IMR-90 (cell line): ENCODE results near the gene BAD. TPM values are rescaled to one million over a fixed set of nuclear protein-coding genes. Genes with fewer than 3 reads are reported as not detected.

Experiments
- ATAC-seq: fragments of 200-7000 bp; cut with Tn5 transposase; 2 replicates; pipeline ENCODE4 v1.9.1; 2020; ENCODE audit warnings: low read depth, mild to moderate bottlenecking, moderate library complexity
- BruUV-seq: library from RNA; stranded (reverse); fragments of 400-500 nt; replicated peaks from 2 replicates; lab custom pipeline; 2021; lab: Mats Ljungman, UMichigan
- CTCF ChIA-PET: fragments of 300-600 bp; formaldehyde crosslinking; extraction: SDS; loops from one replicate; lab custom pipeline; 2021; ENCODE audit warnings: antibody characterized with exemption; lab: Yijun Ruan, JAX
- POLR2A ChIA-PET: fragments of 300-600 bp; sonication (Branson Sonifier 250); formaldehyde crosslinking; loops from one replicate; lab custom pipeline; 2022; ENCODE audit warnings: antibody characterized with exemption; ENCODE audit not compliant: unreplicated experiment; lab: Charles Lee
- DNase-seq: peaks from one replicate; pipeline ENCODE4 v3.0.0; 2013
- H2AFZ ChIP-seq: replicated peaks from 2 replicates; pipeline ENCODE3; 2013; ENCODE audit warnings: low read length, mild to moderate bottlenecking; ENCODE audit not compliant: poor library complexity
- H2AK5ac ChIP-seq: 2 replicates; pipeline ENCODE4 v1.6.1; 2013; ENCODE audit warnings: low read depth, low read length, inconsistent platforms
- H2AK9ac ChIP-seq: replicated peaks from 2 replicates; pipeline ENCODE3; 2013; ENCODE audit warnings: mild to moderate bottlenecking, low read depth, low read length, moderate library complexity; ENCODE audit not compliant: poor library complexity
- H2BK120ac ChIP-seq: 2 replicates; pipeline ENCODE4 v1.6.1; 2013; ENCODE audit warnings: low read depth, low read length, inconsistent platforms
- H2BK15ac ChIP-seq: 3 replicates; pipeline ENCODE4 v1.6.1; 2013; ENCODE audit warnings: low read depth, low read length, inconsistent platforms
- H2BK20ac ChIP-seq: 2 replicates; pipeline ENCODE4 v1.6.1; 2013; ENCODE audit warnings: low read depth, mild to moderate bottlenecking, inconsistent platforms, low read length, moderate library complexity
- H2BK5ac ChIP-seq: 2 replicates; pipeline ENCODE4 v1.6.1; 2013; ENCODE audit warnings: mild to moderate bottlenecking, low read depth, low read length, inconsistent platforms; ENCODE audit not compliant: poor library complexity, severe bottlenecking
- H3K14ac ChIP-seq: replicated peaks from 2 replicates; pipeline ENCODE4 v1.6.1; 2013; ENCODE audit warnings: low read depth, low read length, inconsistent platforms
- H3K18ac ChIP-seq: 2 replicates; pipeline ENCODE4 v1.6.1; 2013; ENCODE audit warnings: low read depth, low read length, control low read depth
- H3K23ac ChIP-seq: 2 replicates; pipeline ENCODE4 v1.6.1; 2013; ENCODE audit warnings: low read depth, low read length, inconsistent platforms
- H3K27ac ChIP-seq: 2 replicates; pipeline ENCODE4 v1.5.1; 2013; ENCODE audit warnings: mild to moderate bottlenecking, control low read depth, low read length; ENCODE audit not compliant: insufficient read depth
- H3K27me3 ChIP-seq: 2 replicates; pipeline ENCODE4 v1.6.1; 2013; ENCODE audit warnings: low read length; ENCODE audit not compliant: control insufficient read depth, insufficient read depth
- H3K36me3 ChIP-seq: 2 replicates; pipeline ENCODE4 v1.6.1; 2013; ENCODE audit warnings: low read length, mixed read lengths; ENCODE audit not compliant: control insufficient read depth, insufficient read depth
- H3K4ac ChIP-seq: 2 replicates; pipeline ENCODE4 v1.6.1; 2013; ENCODE audit warnings: low read depth, low read length, inconsistent platforms
- H3K4me1 ChIP-seq: 2 replicates; pipeline ENCODE4 v1.6.1; 2013; ENCODE audit warnings: low read length, mixed read lengths; ENCODE audit not compliant: control insufficient read depth, insufficient read depth
- H3K4me2 ChIP-seq: 2 replicates; pipeline ENCODE4 v1.6.1; 2013; ENCODE audit warnings: low read depth, mild to moderate bottlenecking, control low read depth, low read length, moderate library complexity
- H3K4me3 ChIP-seq: 2 replicates; pipeline ENCODE4 v1.5.1; 2013; ENCODE audit warnings: low read depth, mild to moderate bottlenecking, control low read depth, low read length, moderate library complexity; ENCODE audit not compliant: insufficient read depth
- H3K56ac ChIP-seq: 2 replicates; pipeline ENCODE4 v1.6.1; 2013; ENCODE audit warnings: low read length, inconsistent platforms; ENCODE audit not compliant: insufficient read depth; ENCODE audit errors: extremely low read depth
- H3K79me1 ChIP-seq, 2 experiments: 2 replicates each; pipeline ENCODE4 v1.6.1; 2013; ENCODE audit warnings: low read length in 2 of 2, inconsistent platforms in 1 of 2, low read depth in 1 of 2
- H3K9ac ChIP-seq: 2 replicates; pipeline ENCODE4 v1.6.1; 2013; ENCODE audit warnings: low read depth, low read length, control low read depth
- H3K9me1 ChIP-seq: 2 replicates; pipeline ENCODE4 v1.6.1; 2013; ENCODE audit warnings: low read length, inconsistent platforms; ENCODE audit not compliant: insufficient read depth
- H3K9me3 ChIP-seq: 2 replicates; pipeline ENCODE4 v1.6.1; 2013; ENCODE audit warnings: low read length; ENCODE audit not compliant: control insufficient read depth, insufficient read depth
- H4K20me1 ChIP-seq: 2 replicates; pipeline ENCODE4 v1.6.1; 2013; ENCODE audit warnings: low read length, inconsistent platforms; ENCODE audit not compliant: insufficient read depth
- H4K5ac ChIP-seq: 2 replicates; pipeline ENCODE4 v1.6.1; 2013; ENCODE audit warnings: mild to moderate bottlenecking, low read depth, low read length, control low read depth
- H4K8ac ChIP-seq, 2 experiments: 2 replicates each; pipeline ENCODE4 v1.6.1; 2013; ENCODE audit warnings: low read depth in 2 of 2, low read length in 2 of 2, control low read depth in 1 of 2, inconsistent platforms in 1 of 2
- H4K91ac ChIP-seq: 2 replicates; pipeline ENCODE4 v1.6.1; 2013; ENCODE audit warnings: low read depth, low read length, inconsistent platforms; ENCODE audit not compliant: insufficient read depth
- BHLHE40 ChIP-seq: fragments of 150-350 bp; IDR thresholded peaks from 2 replicates; pipeline ENCODE4 v1.6.1; 2016; ENCODE audit warnings: mild to moderate bottlenecking, low read depth, low read length
- CEBPB ChIP-seq: IDR thresholded peaks from 2 replicates; pipeline ENCODE4 v1.6.1; 2012; ENCODE audit warnings: low read depth, low read length, improper control_type of control experiment
- CTCF ChIP-seq: conservative IDR thresholded peaks from 2 replicates; pipeline ENCODE4 v1.5.1; 2012; ENCODE audit warnings: mild to moderate bottlenecking, low read depth, low read length, improper control_type of control experiment
- MAFK ChIP-seq: IDR thresholded peaks from 2 replicates; pipeline ENCODE4 v1.6.1; 2012; ENCODE audit warnings: low read depth, low read length, improper control_type of control experiment
- MAZ ChIP-seq: IDR thresholded peaks from 2 replicates; pipeline ENCODE4 v1.6.1; 2012; ENCODE audit warnings: low read depth, mild to moderate bottlenecking, low read length, improper control_type of control experiment, moderate library complexity, borderline replicate concordance
- NFE2L2 ChIP-seq: fragments of 150-350 bp; IDR thresholded peaks from 2 replicates; pipeline ENCODE4 v1.6.1; 2016; ENCODE audit warnings: low read depth, mild to moderate bottlenecking, low read length
- POLR2A ChIP-seq: IDR thresholded peaks from 2 replicates; pipeline ENCODE4 v1.6.1; 2012; ENCODE audit warnings: mild to moderate bottlenecking, low read depth, low read length
- RAD21 ChIP-seq: IDR thresholded peaks from 2 replicates; pipeline ENCODE4 v1.6.1; 2012; ENCODE audit warnings: low read length, improper control_type of control experiment
- RFX5 ChIP-seq: IDR thresholded peaks from 2 replicates; pipeline ENCODE4 v1.8.0; 2012; ENCODE audit warnings: low read depth, mild to moderate bottlenecking, low read length, moderate library complexity
- SMC3 ChIP-seq: fragments of 150-350 bp; IDR thresholded peaks from 2 replicates; pipeline ENCODE4 v1.6.1; 2016; ENCODE audit warnings: low read depth, mild to moderate bottlenecking, antibody characterized with exemption, low read length, moderate library complexity
- USF2 ChIP-seq: fragments of 150-350 bp; IDR thresholded peaks from 2 replicates; pipeline ENCODE4 v1.6.1; 2017; ENCODE audit warnings: mild to moderate bottlenecking, antibody characterized with exemption, low read length, low read depth
- WGBS, 2 experiments: methylation state at CpG; one replicate each; pipeline versions ENCODE4 v1.1.5 to v1.1.7; 2013; ENCODE audit warnings: missing lambda C conversion rate in 2 of 2; ENCODE audit not compliant: insufficient read length in 1 of 2; ENCODE audit errors: extremely low coverage in 2 of 2; 5-methylcytosine and 5-hydroxymethylcytosine counted together
- dilution Hi-C: fragments of 300-500 bp; cut with HindIII; formaldehyde crosslinking; loops from one replicate; pipeline ENCODE4 v1.14.3; 2018; ENCODE audit warnings: low sequenced_read_pairs; ENCODE audit not compliant: unreplicated experiment
- in situ Hi-C: fragments of 300-500 bp; cut with MboI; formaldehyde crosslinking; loops from 3 replicates; pipeline ENCODE4 v1.14.3; 2019; ENCODE audit warnings: low sequenced_read_pairs, inconsistent platforms, mixed read lengths
- intact Hi-C: fragments of 100-400 bp; cut with micrococcal nuclease; formaldehyde crosslinking; loops from 2 replicates; pipeline ENCODE4 v1.10.0; 2022
- polyA plus RNA-seq, 3 experiments: library from polyadenylated mRNA; depleted of rRNA; stranded (reverse); fragments of >200 nt; gene quantifications; 2 replicates each; pipeline ENCODE4 v1.2.3, GENCODE V29; 2012; ENCODE audit warnings: low replicate concordance in 1 of 3
- total RNA-seq: library from RNA; depleted of rRNA; stranded (reverse); fragments of >200 nt; gene quantifications from 2 replicates; pipeline ENCODE4 v1.2.3, GENCODE V29; 2012

BAD gene
- total and polyA plus RNA-seq, 2 of the 4 experiments (the other 2 are of a cell fraction) = 30.3 to 68.0 TPM

DNA sequence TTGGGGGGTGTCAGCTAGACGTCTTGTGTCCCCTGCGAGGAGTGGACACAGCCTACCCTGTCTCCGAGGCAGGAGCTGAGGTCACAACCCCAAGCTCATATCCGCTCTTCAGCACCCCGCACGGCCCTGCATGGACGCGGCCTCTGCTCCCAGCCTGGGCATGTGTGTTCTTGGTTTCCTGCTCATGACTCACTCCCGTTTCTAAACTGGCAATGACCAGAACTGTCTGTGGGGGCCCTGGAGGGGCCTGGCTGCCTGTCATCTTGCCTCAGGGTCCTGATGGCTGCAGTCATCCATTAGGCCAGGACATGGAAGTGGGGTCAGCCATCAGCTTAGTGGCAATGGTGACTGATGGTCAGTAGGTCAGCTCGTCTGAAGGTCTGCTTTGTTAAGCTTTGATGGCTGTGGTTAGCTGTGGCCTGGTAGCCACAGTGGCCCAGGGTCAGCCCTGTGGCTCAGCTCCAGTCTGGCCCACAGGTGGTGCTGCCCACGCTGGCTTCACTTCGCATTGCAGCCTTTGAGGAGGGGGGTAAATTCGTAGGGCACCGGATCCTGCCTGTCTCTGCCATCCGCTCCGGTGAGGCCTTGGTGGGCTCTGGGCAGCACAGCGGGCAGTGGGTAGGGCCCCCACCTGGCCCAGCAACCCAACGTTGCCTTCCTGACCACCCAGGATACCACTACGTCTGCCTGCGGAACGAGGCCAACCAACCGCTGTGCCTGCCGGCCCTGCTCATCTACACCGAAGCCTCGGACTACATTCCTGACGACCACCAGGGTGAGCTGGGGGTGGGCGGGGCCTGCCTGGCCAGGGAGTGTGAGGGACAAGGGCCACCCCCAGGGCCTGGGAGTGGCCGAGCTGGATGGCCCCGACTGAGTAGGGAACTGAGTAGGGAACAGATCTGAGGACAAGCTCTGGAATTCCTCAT lies 21.2 kb downstream of the BAD start (continued):
- no peak for TF ChIP-seq SMC3
- no peak for TF ChIP-seq RFX5
- TF ChIP-seq BHLHE40 = no peak

GRCh38 chr11:64262271-64263002 lies 22.0 kb downstream of the BAD start:
- H3K36me3 ChIP-seq = peaks cover 59% of the 10 kb centered on the region
- no peak overlapping the region for H3K14ac ChIP-seq
- 0 out of 4 replicates have a peak overlapping the region, but pooled peaks of 1 of the 2 experiments have one; percentile 61 for H4K8ac ChIP-seq
- H2AK5ac ChIP-seq = 0 out of 2 replicates have a peak overlapping the region, but pooled peaks have one; percentile 3
- H3K4me1 ChIP-seq = peaks cover 9% of the 10 kb centered on the region
- H3K4ac ChIP-seq = no peak overlapping the region
- intact Hi-C loops (no loop called here), dilution Hi-C loops (no loop called here), in situ Hi-C loops (no loop called here)
- no peak overlapping the region for H3K9ac ChIP-seq
- H3K79me1 ChIP-seq = peaks cover 7 to 30% of the 10 kb centered on the region in 2 experiments; a peak in 1 of 4 replicates
- H2BK20ac ChIP-seq = no peak overlapping the region
- H4K5ac ChIP-seq = no peak overlapping the region
- H4K91ac ChIP-seq = no peak overlapping the region
- H3K4me2 ChIP-seq = no peak overlapping the region
- ChIA-PET CTCF (no interaction called here), POLR2A (no interaction called here)
- WGBS, 2 experiments = 98% methylated on average over 30 of the region's 42 CpGs; no CpG with 5 or more reads in 1 of the 2 experiments
- no peak overlapping the region for H3K27ac ChIP-seq
- DNase-seq = no peak
- H3K18ac ChIP-seq = no peak overlapping the region
- H2AK9ac ChIP-seq = peak overlapping the region; percentile 75
- H3K9me1 ChIP-seq = 0 out of 2 replicates have a peak, but pooled peaks cover 5% of the 10 kb centered on the region
- no peaks in the 10 kb centered on the region for H3K9me3 ChIP-seq
- H3K4me3 ChIP-seq = no peak overlapping the region
- H2AFZ ChIP-seq = peak overlapping the region; percentile 40
- H3K56ac ChIP-seq = no peak overlapping the region
- H2BK5ac ChIP-seq = peak overlapping the region; percentile 34
- no TSS peak for BruUV-seq
- H2BK15ac ChIP-seq = no peak overlapping the region
- no peak overlapping the region for H3K23ac ChIP-seq
- H4K20me1 ChIP-seq = no peaks in the 10 kb centered on the region
- H2BK120ac ChIP-seq = no peak overlapping the region
- H3K27me3 ChIP-seq = no peaks in the 10 kb centered on the region
- no peak for ATAC-seq
- TF ChIP-seq RFX5 = no peak
- no peak for TF ChIP-seq USF2
- TF ChIP-seq POLR2A = no peak
- TF ChIP-seq CTCF = no peak
- no peak for TF ChIP-seq CEBPB
- no peak for TF ChIP-seq RAD21
- TF ChIP-seq MAZ = no peak
- no peak for TF ChIP-seq SMC3
- TF ChIP-seq MAFK = no peak
- TF ChIP-seq NFE2L2 = no peak
